Posterior vena cava (tissue), 2 donors: ENCODE results near the gene SUMO2. TPM values are rescaled to one million over a fixed set of nuclear protein-coding genes. Genes with fewer than 3 reads are reported as not detected.
A peak's percentile ranks its signal among the peaks of the same experiment; 100 is the strongest.
"Not testable (repeated sequence)": the region's sequence is repeated elsewhere in the genome, so short reads cannot be mapped to it uniquely, and the experiment has no call there.

Experiments used
- DNase-seq: peaks from one replicate; pipeline ENCODE4 v3.0.0-alpha.2; 2020; ENCODE audit warnings: low spot score
- intact Hi-C, 2 donors: fragments of 100-400 bp; cut with DNase I; formaldehyde crosslinking; loops; one replicate each; pipeline versions ENCODE4 v1.14.1 to v1.14.2; 2022 to 2023
- total RNA-seq, 2 donors: library from RNA; stranded (reverse); fragmentation: NEBNext Ultra II Directional; extraction: Animal tissue kit (Norgen Biotek cat#: 25700); gene quantifications; one replicate each; pipeline ENCODE4 v1.2.1, GENCODE V29; 2021
- donor health status: DM: yes; HTN: yes; CAD: no.
- donor health status: DM: yes; HTN: yes; CAD: no.

The SUMO2 gene
- total RNA-seq, 2 donors from 2014 or later = 221 to 238 TPM

GRCh38 chr17:75191584-75191983, 8.8 kb upstream of the SUMO2 start:
- DNase-seq = no peak
- intact Hi-C loops = no loop called here

GRCh38 chr17:75188614-75189013, 5.9 kb upstream of the SUMO2 start:
- intact Hi-C loops = loop anchor here in 1 of 2 donors (10.0 kb wide), 1 partner anchor 84 kb away; the partner anchor contains the start of gene ARMC7
- DNase-seq = no peak

GRCh38 chr17:75183999-75184884, 1.5 kb upstream of the SUMO2 start:
- intact Hi-C loops = loop anchor here in 1 of 2 donors (10.0 kb wide), 1 partner anchor 79 kb away; the partner anchor contains the start of gene ARMC7
- no peak for DNase-seq

- intact Hi-C loops = loop anchor here in 1 of 2 donors (10.0 kb wide), 1 partner anchor 77 kb away; the partner anchor contains the start of gene ARMC7
- peak; percentile 91 for DNase-seq
These were observed 515 bp downstream of the SUMO2 start for GRCh38 chr17:75182319-75182568.

- no peak for DNase-seq
- intact Hi-C loops = loop anchor here in 1 of 2 donors (10.0 kb wide), 1 partner anchor 77 kb away; the partner anchor contains the start of gene ARMC7
These were observed 996 bp downstream of the SUMO2 start for GRCh38 chr17:75181608-75182318.

GRCh38 chr17:75181110-75181509, 1.6 kb downstream of the SUMO2 start:
- no peak for DNase-seq
- intact Hi-C loops = loop anchor here in 1 of 2 donors (10.0 kb wide), 1 partner anchor 76 kb away; the partner anchor contains the start of gene ARMC7

GRCh38 chr17:75178453-75178852, 4.3 kb downstream of the SUMO2 start:
- DNase-seq = no peak
- intact Hi-C loops = loop anchor here in 1 of 2 donors (10.0 kb wide), 1 partner anchor 64 kb away; no protein-coding TSS in a partner anchor

- intact Hi-C loops = loop anchor here in 1 of 2 donors (10.0 kb wide), 1 partner anchor 62 kb away; no protein-coding TSS in a partner anchor
- no peak for DNase-seq
These were observed 6.1 kb downstream of the SUMO2 start for GRCh38 chr17:75176625-75177024.

- DNase-seq = no peak
- intact Hi-C loops = loop anchor here in 1 of 2 donors (10.0 kb wide), 1 partner anchor 60 kb away; no protein-coding TSS in a partner anchor
These were observed 7.8 kb downstream of the SUMO2 start for GRCh38 chr17:75174996-75175395.

GRCh38 chr17:75173526-75173925, 9.2 kb downstream of the SUMO2 start:
- intact Hi-C loops = loop anchor here in 1 of 2 donors (10.0 kb wide), 1 partner anchor 59 kb away; no protein-coding TSS in a partner anchor

GRCh38 chr17:75168998-75169397, 13.8 kb downstream of the SUMO2 start:
- intact Hi-C loops = no loop called here
- DNase-seq = no peak

More at GRCh38 chr17:75173526-75173925, 9.2 kb downstream of the SUMO2 start:
- DNase-seq = no peak

- intact Hi-C loops, DNase-seq: not testable (repeated sequence)
These were observed 18.2 kb downstream of the SUMO2 start for GRCh38 chr17:75164606-75165005.

GRCh38 chr17:75163074-75163473, 19.7 kb downstream of the SUMO2 start:
- DNase-seq = no peak
- intact Hi-C loops = no loop called here

GRCh38 chr17:75160211-75160610, 22.5 kb downstream of the SUMO2 start:
- intact Hi-C loops = loop anchor here in 1 of 2 donors (1.0 kb wide), 1 partner anchor 39 kb away; no protein-coding TSS in a partner anchor
- no peak for DNase-seq

GRCh38 chr17:75159196-75160031, 23.3 kb downstream of the SUMO2 start:
- no peak for DNase-seq
- intact Hi-C loops = loop anchor here in 1 of 2 donors (1.0 kb wide), 1 partner anchor 38 kb away; no protein-coding TSS in a partner anchor

- intact Hi-C loops, DNase-seq: not testable (repeated sequence)
These were observed 24.3 kb downstream of the SUMO2 start for GRCh38 chr17:75158480-75158879.

- intact Hi-C loops = no loop called here
- DNase-seq = no peak
These were observed 27.6 kb downstream of the SUMO2 start for GRCh38 chr17:75155191-75155601.

GRCh38 chr17:75154195-75155106, 28.3 kb downstream of the SUMO2 start, which contains the start of gene JPT1:
Gene JPT1 (minus strand): TSS chr17:75154512. CDS start chr17:75154397, 115 bp downstream.
- intact Hi-C loops = no loop called here
- DNase-seq = peak; percentile 99
